ENCODE results near the gene NOP10. TPM values are rescaled to one million over a fixed set of nuclear protein-coding genes. Genes with fewer than 3 reads are reported as not detected.

Gene NOP10
- total RNA-seq, 1 donor from 2014 or later = 137 TPM

GRCh38 chr15:34339946-34340345 is 3.0 kb downstream of the NOP10 start:
- Mint-ChIP-seq H3K4me3 (ENCODE audit: unreplicated experiment) (peak overlapping the region; percentile 15), H3K36me3 (ENCODE audit: unreplicated experiment) (no peaks in the 10 kb centered on the region), H3K4me1 (ENCODE audit: low read depth, unreplicated experiment) (peaks cover 13% of the 10 kb centered on the region), H3K27ac (ENCODE audit: unreplicated experiment) (no peak overlapping the region), H3K9me3 (ENCODE audit: unreplicated experiment) (peaks cover 12% of the 10 kb centered on the region), H3K27me3 (ENCODE audit: unreplicated experiment) (peaks cover 5% of the 10 kb centered on the region)
- TF ChIP-seq CTCF (IDR thresholded peaks at IDR 0.05; ENCODE audit: partially characterized antibody, unreplicated experiment) = no peak
- no peak for DNase-seq

GRCh38 chr15:34338347-34338746 is 4.6 kb downstream of the NOP10 start:
- peak overlapping the region; percentile 80 for H3K27ac Mint-ChIP-seq (ENCODE audit: unreplicated experiment)

GRCh38 chr15:34337557-34338306 is 5.2 kb downstream of the NOP10 start, which contains the start of gene SLC12A6:
Gene SLC12A6 (minus strand): TSS chr15:34337781. CDS start chr15:34336680, 1,101 bp downstream.
- Mint-ChIP-seq H3K9me3 (ENCODE audit: unreplicated experiment) (peaks cover 12% of the 10 kb centered on the region), H3K27ac (ENCODE audit: unreplicated experiment) (peak within 1 kb of the TSS; percentile 96), H3K4me3 (ENCODE audit: unreplicated experiment) (peak within 1 kb of the TSS; percentile 95), H3K27me3 (ENCODE audit: unreplicated experiment) (peaks cover 5% of the 10 kb centered on the region), H3K4me1 (ENCODE audit: low read depth, unreplicated experiment) (peaks cover 13% of the 10 kb centered on the region), H3K36me3 (ENCODE audit: unreplicated experiment) (no peaks in the 10 kb centered on the region)
- peak; percentile 96 for DNase-seq
- TF ChIP-seq CTCF (IDR thresholded peaks at IDR 0.05; ENCODE audit: partially characterized antibody, unreplicated experiment) = no peak

More at GRCh38 chr15:34338347-34338746, 4.6 kb downstream of the NOP10 start:
- peaks cover 13% of the 10 kb centered on the region for H3K4me1 Mint-ChIP-seq (ENCODE audit: low read depth, unreplicated experiment)
- H3K27me3 Mint-ChIP-seq (ENCODE audit: unreplicated experiment) = peaks cover 5% of the 10 kb centered on the region
- H3K36me3 Mint-ChIP-seq (ENCODE audit: unreplicated experiment) = no peaks in the 10 kb centered on the region
- DNase-seq = no peak
- peak overlapping the region; percentile 79 for H3K4me3 Mint-ChIP-seq (ENCODE audit: unreplicated experiment)
- H3K9me3 Mint-ChIP-seq (ENCODE audit: unreplicated experiment) = peaks cover 12% of the 10 kb centered on the region
- TF ChIP-seq CTCF (IDR thresholded peaks at IDR 0.05; ENCODE audit: partially characterized antibody, unreplicated experiment) = no peak

- peaks cover 13% of the 10 kb centered on the region for H3K4me1 Mint-ChIP-seq (ENCODE audit: low read depth, unreplicated experiment)
- peak overlapping the region; percentile 96 for H3K27ac Mint-ChIP-seq (ENCODE audit: unreplicated experiment)
- H3K27me3 Mint-ChIP-seq (ENCODE audit: unreplicated experiment) = peaks cover 5% of the 10 kb centered on the region
- TF ChIP-seq CTCF (IDR thresholded peaks at IDR 0.05; ENCODE audit: partially characterized antibody, unreplicated experiment) = no peak
- DNase-seq = no peak
- peak overlapping the region; percentile 95 for H3K4me3 Mint-ChIP-seq (ENCODE audit: unreplicated experiment)
- no peaks in the 10 kb centered on the region for H3K36me3 Mint-ChIP-seq (ENCODE audit: unreplicated experiment)
- H3K9me3 Mint-ChIP-seq (ENCODE audit: unreplicated experiment) = peaks cover 12% of the 10 kb centered on the region
These were observed 5.9 kb downstream of the NOP10 start for GRCh38 chr15:34336991-34337556.

All from glutamatergic neuron (in vitro differentiated cells).